Nephron (organoid): ENCODE results near the gene EHBP1L1.

Source experiments
- H3K27ac Mint-ChIP-seq, 3 experiments: 2 replicates each; pipeline ENCODE4 v1.8.0; 2020; ENCODE audit warnings: mixed read lengths in 3 of 3, mild to moderate bottlenecking in 2 of 3, moderate library complexity in 1 of 3
- H3K27me3 Mint-ChIP-seq: 2 replicates; pipeline ENCODE4 v1.8.0; 2021; ENCODE audit warnings: low read depth, mild to moderate bottlenecking, moderate library complexity, mixed read lengths
- H3K36me3 Mint-ChIP-seq: 2 replicates; pipeline ENCODE4 v1.8.0; 2020; ENCODE audit warnings: low read depth, mixed read lengths
- H3K4me1 Mint-ChIP-seq: 2 replicates; pipeline ENCODE4 v1.8.0; 2020; ENCODE audit warnings: mixed read lengths
- H3K4me3 Mint-ChIP-seq, 3 experiments: 2 replicates each; pipeline ENCODE4 v1.8.0; 2020; ENCODE audit warnings: mild to moderate bottlenecking in 3 of 3, mixed read lengths in 3 of 3, moderate library complexity in 2 of 3
- H3K9me3 Mint-ChIP-seq: 2 replicates; pipeline ENCODE4 v1.8.0; 2020; ENCODE audit warnings: mixed read lengths
- TF ChIP-seq, protein P1 (sequence below), 3 experiments: fragments of 200-600 bp; sonication (generic); IDR thresholded peaks; one replicate each; pipeline ENCODE4 v1.5.0; 2021; ENCODE audit warnings: antibody characterized with exemption in 3 of 3; ENCODE audit not compliant: unreplicated experiment in 3 of 3

EHBP1L1 gene

DNA sequence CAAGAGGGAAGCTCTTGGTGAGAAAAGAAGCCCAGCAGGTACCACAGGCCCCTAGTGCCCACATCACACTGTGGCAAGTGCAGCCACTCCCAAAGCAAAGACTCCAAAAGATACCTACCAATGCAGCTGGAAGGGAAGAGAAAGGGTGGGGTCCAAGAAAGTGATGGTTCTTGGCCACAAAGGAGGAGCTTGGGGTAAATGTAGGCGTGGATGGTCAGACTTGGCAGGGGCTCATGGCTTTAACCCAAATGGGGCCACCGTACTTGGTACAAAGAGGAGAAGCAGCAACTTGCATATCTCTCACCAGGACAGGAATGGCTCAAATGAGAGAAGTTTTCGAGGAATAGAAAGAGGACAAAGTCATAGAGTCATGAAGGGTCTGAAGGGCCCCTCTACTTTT is 33.4 kb downstream of the EHBP1L1 start:
- Mint-ChIP-seq H3K9me3 (no peaks in the 10 kb centered on the region), H3K4me3 (peak overlapping the region; percentile 31 to 71 (median 42)), H3K36me3 (peaks cover 31% of the 10 kb centered on the region), H3K4me1 (peaks cover 32% of the 10 kb centered on the region), H3K27me3 (no peaks in the 10 kb centered on the region), H3K27ac (no peak overlapping the region)
- TF ChIP-seq, protein P1, sequence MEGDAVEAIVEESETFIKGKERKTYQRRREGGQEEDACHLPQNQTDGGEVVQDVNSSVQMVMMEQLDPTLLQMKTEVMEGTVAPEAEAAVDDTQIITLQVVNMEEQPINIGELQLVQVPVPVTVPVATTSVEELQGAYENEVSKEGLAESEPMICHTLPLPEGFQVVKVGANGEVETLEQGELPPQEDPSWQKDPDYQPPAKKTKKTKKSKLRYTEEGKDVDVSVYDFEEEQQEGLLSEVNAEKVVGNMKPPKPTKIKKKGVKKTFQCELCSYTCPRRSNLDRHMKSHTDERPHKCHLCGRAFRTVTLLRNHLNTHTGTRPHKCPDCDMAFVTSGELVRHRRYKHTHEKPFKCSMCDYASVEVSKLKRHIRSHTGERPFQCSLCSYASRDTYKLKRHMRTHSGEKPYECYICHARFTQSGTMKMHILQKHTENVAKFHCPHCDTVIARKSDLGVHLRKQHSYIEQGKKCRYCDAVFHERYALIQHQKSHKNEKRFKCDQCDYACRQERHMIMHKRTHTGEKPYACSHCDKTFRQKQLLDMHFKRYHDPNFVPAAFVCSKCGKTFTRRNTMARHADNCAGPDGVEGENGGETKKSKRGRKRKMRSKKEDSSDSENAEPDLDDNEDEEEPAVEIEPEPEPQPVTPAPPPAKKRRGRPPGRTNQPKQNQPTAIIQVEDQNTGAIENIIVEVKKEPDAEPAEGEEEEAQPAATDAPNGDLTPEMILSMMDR (IDR thresholded peaks at IDR 0.05; ENCODE audit: unreplicated experiment in 3 of 3), result no peak

DNA sequence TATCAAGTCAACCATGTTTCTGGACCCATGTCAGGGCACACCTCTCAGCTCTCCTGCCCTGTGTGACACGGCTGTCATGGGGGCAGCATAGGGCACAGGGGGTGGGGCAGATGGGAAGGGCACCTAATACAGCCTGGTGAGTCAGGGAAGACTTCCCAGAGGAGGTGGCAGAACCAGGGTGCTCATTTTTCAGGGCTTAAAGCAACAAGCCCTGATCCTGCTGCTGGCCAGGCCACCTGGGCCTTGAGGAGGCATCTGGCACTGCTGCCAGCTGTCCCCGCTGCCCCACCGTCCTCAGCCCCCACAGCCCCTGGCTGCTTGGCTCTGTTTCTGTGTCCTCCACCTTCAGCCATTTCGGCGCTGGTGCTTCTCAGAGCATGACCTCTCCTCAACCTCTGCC is 33.8 kb downstream of the EHBP1L1 start:
- no peak overlapping the region for H3K27ac Mint-ChIP-seq

DNA sequence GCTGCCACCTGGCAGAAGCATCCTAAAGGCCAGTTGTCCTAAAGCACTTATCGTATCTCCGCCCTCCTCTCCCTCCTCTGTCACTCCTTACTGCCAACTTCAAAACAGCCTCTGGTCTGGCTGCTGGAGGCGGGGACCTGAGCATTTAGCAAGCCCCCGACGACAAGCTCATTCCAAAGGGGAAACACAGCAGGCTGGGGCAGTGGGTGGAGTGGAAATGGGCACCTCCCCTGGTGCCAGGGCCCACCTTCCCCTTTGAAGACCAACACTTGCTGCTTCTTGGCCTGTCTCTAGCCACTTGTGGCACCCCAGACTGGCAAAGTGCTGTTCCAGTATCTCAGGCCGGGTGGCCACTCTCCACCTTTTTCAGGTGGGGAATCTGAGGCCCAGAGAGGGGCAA is 34.6 kb downstream of the EHBP1L1 start:
- TF ChIP-seq, protein P1 (IDR thresholded peaks at IDR 0.05; ENCODE audit: unreplicated experiment in 3 of 3), result no peak
- Mint-ChIP-seq H3K4me1 (peaks cover 33% of the 10 kb centered on the region), H3K36me3 (peaks cover 27% of the 10 kb centered on the region), H3K27ac (no peak overlapping the region), H3K27me3 (no peaks in the 10 kb centered on the region), H3K4me3 (peak overlapping the region; percentile 23 to 90 (median 34)), H3K9me3 (no peaks in the 10 kb centered on the region)

More for the DNA sequence above, 33.8 kb downstream of the EHBP1L1 start:
- TF ChIP-seq, protein P1 (IDR thresholded peaks at IDR 0.05; ENCODE audit: unreplicated experiment in 3 of 3), result no peak
- Mint-ChIP-seq H3K9me3 (no peaks in the 10 kb centered on the region), H3K36me3 (peaks cover 27% of the 10 kb centered on the region), H3K4me3 (peak overlapping the region in 2 of 3 experiments; percentile 42 to 71), H3K27me3 (no peaks in the 10 kb centered on the region), H3K4me1 (peaks cover 29% of the 10 kb centered on the region)

DNA sequence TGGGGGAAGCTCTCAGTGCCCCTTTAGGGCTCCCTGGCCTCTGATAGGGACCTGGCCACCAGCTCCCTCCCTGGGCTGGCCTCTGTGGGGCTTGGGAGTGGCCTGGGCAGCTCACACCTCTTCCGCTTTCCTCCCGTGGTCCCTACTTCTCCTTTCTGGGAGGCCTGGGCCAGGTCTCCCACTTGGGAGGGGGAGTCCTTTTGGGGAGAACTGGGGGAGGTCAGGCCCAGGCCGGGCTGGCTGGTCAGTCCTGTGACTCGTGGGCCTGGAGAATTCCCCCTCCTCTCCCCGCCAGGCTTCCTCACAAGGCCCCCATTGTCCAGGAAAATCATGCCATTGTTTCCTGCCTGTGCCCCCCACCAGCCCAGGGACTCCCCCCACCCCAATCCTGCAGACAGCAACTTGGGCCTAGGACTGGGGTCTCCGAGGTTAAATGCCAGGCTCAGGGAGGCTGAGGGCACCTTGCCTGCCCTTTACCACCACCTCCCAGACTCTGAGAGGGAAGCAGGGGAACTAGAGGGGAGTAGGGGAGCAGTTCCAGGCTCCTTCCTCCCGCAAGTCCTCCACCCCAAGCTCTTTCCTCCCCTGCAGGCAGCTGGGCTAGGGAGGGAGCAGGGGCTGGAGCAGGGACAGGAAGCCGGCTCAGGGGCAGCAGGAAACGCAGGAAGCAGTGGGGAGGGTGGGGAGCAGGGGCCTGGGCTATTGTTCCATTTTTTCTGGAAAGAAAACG is 35.3 kb downstream of the EHBP1L1 start:
- H3K9me3 Mint-ChIP-seq, result no peaks in the 10 kb centered on the region
- no peaks in the 10 kb centered on the region for H3K27me3 Mint-ChIP-seq
- TF ChIP-seq, protein P1 (IDR thresholded peaks at IDR 0.05; ENCODE audit: unreplicated experiment in 3 of 3), result no peak
- peaks cover 23% of the 10 kb centered on the region for H3K36me3 Mint-ChIP-seq
- H3K4me3 Mint-ChIP-seq, result peak overlapping the region; percentile 15 to 90 (median 85)
- peak overlapping the region in 2 of 3 experiments; percentile 49 to 59 for H3K27ac Mint-ChIP-seq
- H3K4me1 Mint-ChIP-seq, result peaks cover 33% of the 10 kb centered on the region

DNA sequence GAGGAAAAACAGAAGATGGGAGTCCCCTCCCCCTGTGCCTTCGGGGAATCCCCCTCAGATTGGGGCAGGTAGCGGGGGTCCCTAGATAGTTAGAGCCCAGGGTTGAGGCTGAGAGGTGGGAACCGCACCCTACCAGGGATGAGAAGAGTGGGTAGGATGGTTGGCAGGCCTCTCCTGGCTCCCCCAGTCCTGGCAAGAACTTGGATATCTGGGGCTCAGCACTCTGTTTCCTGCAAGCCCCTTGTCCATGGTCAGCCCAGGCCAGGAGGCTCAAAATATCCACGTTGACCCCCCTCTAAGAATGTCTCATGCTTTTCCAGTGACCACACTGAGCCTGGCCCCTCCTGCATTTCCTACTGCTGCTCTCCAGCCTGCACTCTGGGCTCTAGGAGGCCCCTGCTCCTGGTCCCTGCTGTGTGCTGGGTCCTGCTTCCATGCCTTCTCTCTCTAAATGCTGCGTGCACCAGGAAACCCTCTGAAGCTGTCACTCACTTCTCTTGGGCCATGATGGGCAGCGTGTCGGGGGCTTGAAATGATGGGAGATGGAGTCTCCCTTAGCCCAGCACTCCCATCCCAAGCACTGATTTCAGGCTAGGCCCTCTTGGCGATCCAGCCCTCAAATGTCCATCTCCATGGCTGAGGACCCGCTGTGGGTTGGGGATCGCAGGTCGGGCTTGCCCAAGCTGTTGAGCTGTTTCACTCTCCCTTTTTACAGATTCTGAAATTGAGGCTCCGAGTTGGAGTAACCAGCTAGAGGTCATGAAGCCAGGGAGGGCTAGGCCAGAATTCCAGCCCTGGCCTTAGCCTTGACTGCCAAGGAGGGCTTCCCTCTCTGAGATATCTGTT is 36.1 kb downstream of the EHBP1L1 start:
- peaks cover 41% of the 10 kb centered on the region for H3K4me1 Mint-ChIP-seq
- no peaks in the 10 kb centered on the region for H3K27me3 Mint-ChIP-seq
- H3K27ac Mint-ChIP-seq, result peak overlapping the region; percentile 49 to 87 (median 59)
- peaks cover 28% of the 10 kb centered on the region for H3K36me3 Mint-ChIP-seq
- peak overlapping the region; percentile 85 to 90 (median 86) for H3K4me3 Mint-ChIP-seq
- no peaks in the 10 kb centered on the region for H3K9me3 Mint-ChIP-seq
- TF ChIP-seq, protein P1 (IDR thresholded peaks at IDR 0.05; ENCODE audit: unreplicated experiment in 3 of 3), result no peak
